NT2/D1 (cell line): Measurements from ENCODE around the gene PPP2R3B.
A peak's percentile ranks its signal among the peaks of the same experiment; 100 is the strongest.

Experiments
- DNase-seq: peaks from one replicate; pipeline ENCODE4 v3.0.0-alpha.2; 2011; ENCODE audit warnings: low read depth, low spot score
- H3K27me3 ChIP-seq: 2 replicates; pipeline ENCODE4 v1.6.0; 2011; ENCODE audit warnings: mild to moderate bottlenecking; ENCODE audit not compliant: insufficient read length, insufficient read depth
- H3K36me3 ChIP-seq: 2 replicates; pipeline ENCODE4 v1.6.1; 2011; ENCODE audit warnings: mild to moderate bottlenecking, low read length, mixed read lengths; ENCODE audit not compliant: insufficient read depth, insufficient read length
- H3K4me1 ChIP-seq: 2 replicates; pipeline ENCODE4 v1.5.1; 2011; ENCODE audit not compliant: insufficient read depth, insufficient read length
- H3K4me3 ChIP-seq: 2 replicates; pipeline ENCODE4 v1.5.1; 2011; ENCODE audit warnings: low read depth; ENCODE audit not compliant: insufficient read length
- H3K9ac ChIP-seq: 2 replicates; pipeline ENCODE4 v1.6.0; 2011; ENCODE audit warnings: low read depth; ENCODE audit not compliant: insufficient read length
- H3K9me3 ChIP-seq: 2 replicates; pipeline ENCODE4 v1.5.1; 2011; ENCODE audit warnings: mild to moderate bottlenecking, low read length; ENCODE audit not compliant: insufficient read depth
- SUZ12 ChIP-seq: IDR thresholded peaks from 2 replicates; pipeline ENCODE4 v1.6.1; 2011; ENCODE audit not compliant: insufficient read length, insufficient read depth; ENCODE audit errors: extremely low read depth
- YY1 ChIP-seq: IDR thresholded peaks from 2 replicates; pipeline ENCODE4 v1.6.1; 2011; ENCODE audit not compliant: insufficient read length, insufficient read depth
- ZNF274 ChIP-seq: IDR thresholded peaks from 2 replicates; pipeline ENCODE4 v1.6.1; 2011; ENCODE audit warnings: mild to moderate bottlenecking, low read depth, low read length

The PPP2R3B gene

DNA sequence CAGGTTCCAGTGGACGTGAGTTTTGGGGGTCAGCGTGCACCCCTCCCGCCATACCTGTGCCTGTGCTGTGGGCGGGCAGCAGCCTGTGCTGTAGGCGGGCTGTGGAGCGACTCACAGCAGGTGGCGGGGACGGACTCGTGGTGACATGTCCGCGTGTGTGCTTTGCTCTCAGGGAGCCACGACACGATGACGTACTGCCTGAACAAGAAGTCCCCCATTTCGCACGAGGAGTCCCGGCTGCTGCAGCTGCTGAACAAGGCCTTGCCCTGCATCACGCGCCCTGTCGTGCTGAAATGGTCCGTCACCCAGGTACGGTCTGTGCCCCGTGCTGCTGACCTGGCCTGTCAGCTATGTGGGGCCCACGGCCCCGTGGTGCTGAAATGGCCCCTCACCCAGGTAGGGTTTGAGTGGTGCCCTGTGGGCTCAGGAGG lies 98.1 kb downstream of the PPP2R3B start:
- H3K9me3 ChIP-seq = peaks cover 6% of the 10 kb centered on the region; the same call in 1 of the 2 replicates
- H3K9ac ChIP-seq = no peak overlapping the region
- H3K36me3 ChIP-seq = peaks cover 85% of the 10 kb centered on the region

DNA sequence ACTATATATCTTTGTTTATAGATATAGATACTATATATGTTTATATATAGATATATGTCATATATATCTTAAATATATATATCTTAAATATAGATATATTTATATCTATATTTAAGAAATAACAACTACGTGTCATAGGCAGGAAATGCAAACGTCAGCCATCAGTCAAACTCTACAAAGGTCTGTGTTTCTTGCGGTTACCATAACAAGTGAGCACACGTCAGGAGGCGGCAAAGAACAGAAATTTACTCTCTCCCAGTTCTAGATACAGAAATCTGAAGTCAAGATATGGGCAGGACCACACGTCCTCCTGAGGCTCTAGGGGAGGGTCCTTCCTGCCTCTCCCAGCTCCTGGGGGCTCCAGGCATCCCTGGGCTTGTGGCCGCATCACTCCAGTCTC lies 99.0 kb downstream of the PPP2R3B start:
- peaks cover 6% of the 10 kb centered on the region; the same call in 1 of the 2 replicates for H3K9me3 ChIP-seq
- H3K9ac ChIP-seq = no peak overlapping the region
- no peaks in the 10 kb centered on the region for H3K27me3 ChIP-seq
- no peak for TF ChIP-seq SUZ12
- no peak for TF ChIP-seq YY1
- TF ChIP-seq ZNF274 = no peak
- H3K36me3 ChIP-seq = peaks cover 76% of the 10 kb centered on the region
- no peak overlapping the region for H3K4me3 ChIP-seq
- H3K4me1 ChIP-seq = peaks cover 11% of the 10 kb centered on the region
- no peak for DNase-seq

More for the DNA sequence above, 98.1 kb downstream of the PPP2R3B start:
- Histone ChIP-seq H3K27me3 (no peaks in the 10 kb centered on the region), H3K4me3 (no peak overlapping the region), H3K4me1 (peaks cover 11% of the 10 kb centered on the region)
- DNase-seq = no peak
- TF ChIP-seq SUZ12 (no peak), ZNF274 (no peak)

DNA sequence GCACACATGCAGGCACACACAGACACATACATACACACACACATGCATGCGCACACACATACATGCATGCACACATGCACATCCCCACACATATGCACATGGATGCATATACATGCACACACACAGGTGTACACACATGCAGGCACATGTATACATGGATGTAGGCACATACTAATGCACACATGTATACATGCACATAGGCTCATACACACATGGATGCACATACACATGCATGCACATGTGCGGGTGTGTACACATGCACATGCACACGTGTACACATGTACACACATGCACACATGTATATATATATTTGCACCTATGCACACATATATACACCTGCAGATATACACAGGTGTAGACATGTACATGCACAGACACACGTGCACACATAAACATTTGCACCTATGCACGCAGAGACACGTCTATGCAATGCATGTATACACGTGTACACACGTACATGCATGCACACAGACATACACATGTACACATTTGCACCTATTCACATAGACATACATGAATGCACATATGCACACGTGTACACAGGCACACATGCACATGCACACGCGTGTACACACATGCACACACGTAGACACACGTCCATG lies 101.5 kb downstream of the PPP2R3B start:
- H3K4me3 ChIP-seq = no peak overlapping the region

More for the DNA sequence above, 101.5 kb downstream of the PPP2R3B start:
- H3K4me1 ChIP-seq = peaks cover 11% of the 10 kb centered on the region
- DNase-seq = no peak
- peaks cover 6% of the 10 kb centered on the region; the same call in 1 of the 2 replicates for H3K9me3 ChIP-seq
- H3K9ac ChIP-seq = peak overlapping the region; percentile 37
- peaks cover 55% of the 10 kb centered on the region for H3K36me3 ChIP-seq
- H3K27me3 ChIP-seq = no peaks in the 10 kb centered on the region
- no peak for TF ChIP-seq YY1
- no peak for TF ChIP-seq ZNF274
- no peak for TF ChIP-seq SUZ12
